Stimulated activated naive CD8-positive, alpha-beta T cell treated with anti-CD3 and anti-CD28 coated beads, Interleukin-15, Interleukin-2, amounts not matched to agents 100 ng/mL and 50 ng/mL, for 24 hours (primary cell): ENCODE data around the gene TSPYL6.

Source experiments
- H3K27ac Mint-ChIP-seq: one replicate; pipeline ENCODE4 v1.8.0; 2021; ENCODE audit warnings: mild to moderate bottlenecking, mixed read lengths
- H3K27me3 Mint-ChIP-seq: one replicate; pipeline ENCODE4 v1.8.0; 2021; ENCODE audit warnings: mixed read lengths
- H3K36me3 Mint-ChIP-seq: one replicate; pipeline ENCODE4 v1.8.0; 2021; ENCODE audit warnings: low read depth, mixed read lengths
- H3K4me1 Mint-ChIP-seq: one replicate; pipeline ENCODE4 v1.8.0; 2021; ENCODE audit warnings: low read depth, mixed read lengths
- H3K4me3 Mint-ChIP-seq: one replicate; pipeline ENCODE4 v1.8.0; 2021; ENCODE audit warnings: mild to moderate bottlenecking, mixed read lengths
- H3K9me3 Mint-ChIP-seq: one replicate; pipeline ENCODE4 v1.8.0; 2021; ENCODE audit warnings: mixed read lengths

Gene TSPYL6

GRCh38 chr2:54233832-54234649 is 22.0 kb downstream of the TSPYL6 start:
- peaks cover 23% of the 10 kb centered on the region for H3K9me3 Mint-ChIP-seq

DNA sequence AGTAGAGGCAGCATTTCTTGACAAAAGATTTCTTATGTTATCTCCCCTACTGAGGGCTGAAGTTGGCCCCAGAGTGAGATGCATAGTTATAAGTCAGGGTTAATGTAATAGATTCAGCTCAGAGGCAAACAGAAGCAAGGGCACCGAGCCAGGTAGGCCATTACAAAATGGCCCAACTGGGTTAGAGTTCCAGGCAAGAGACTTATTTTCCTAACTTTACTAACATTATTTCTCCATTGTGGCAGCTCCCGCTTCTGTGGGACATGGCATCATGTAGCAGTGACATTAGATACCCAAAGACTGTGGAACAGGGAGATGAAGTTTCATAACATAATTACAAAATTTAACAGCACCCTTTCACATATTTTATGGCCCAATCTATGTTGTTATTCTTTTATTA is 27.1 kb downstream of the TSPYL6 start:
- Mint-ChIP-seq H3K4me3 (no peak overlapping the region), H3K36me3 (peaks cover 7% of the 10 kb centered on the region), H3K4me1 (no peaks in the 10 kb centered on the region), H3K27me3 (no peaks in the 10 kb centered on the region), H3K9me3 (peaks cover 8% of the 10 kb centered on the region), H3K27ac (no peak overlapping the region)

More at GRCh38 chr2:54233832-54234649, 22.0 kb downstream of the TSPYL6 start:
- Mint-ChIP-seq H3K4me1 (no peaks in the 10 kb centered on the region), H3K4me3 (no peak overlapping the region), H3K27me3 (no peaks in the 10 kb centered on the region), H3K27ac (no peak overlapping the region), H3K36me3 (peaks cover 15% of the 10 kb centered on the region)

GRCh38 chr2:54227798-54228197 is 28.2 kb downstream of the TSPYL6 start:
- H3K27me3 Mint-ChIP-seq: no peaks in the 10 kb centered on the region
- H3K9me3 Mint-ChIP-seq: peaks cover 7% of the 10 kb centered on the region
- no peak overlapping the region for H3K4me3 Mint-ChIP-seq
- peaks cover 7% of the 10 kb centered on the region for H3K36me3 Mint-ChIP-seq
- H3K27ac Mint-ChIP-seq: no peak overlapping the region
- no peaks in the 10 kb centered on the region for H3K4me1 Mint-ChIP-seq

DNA sequence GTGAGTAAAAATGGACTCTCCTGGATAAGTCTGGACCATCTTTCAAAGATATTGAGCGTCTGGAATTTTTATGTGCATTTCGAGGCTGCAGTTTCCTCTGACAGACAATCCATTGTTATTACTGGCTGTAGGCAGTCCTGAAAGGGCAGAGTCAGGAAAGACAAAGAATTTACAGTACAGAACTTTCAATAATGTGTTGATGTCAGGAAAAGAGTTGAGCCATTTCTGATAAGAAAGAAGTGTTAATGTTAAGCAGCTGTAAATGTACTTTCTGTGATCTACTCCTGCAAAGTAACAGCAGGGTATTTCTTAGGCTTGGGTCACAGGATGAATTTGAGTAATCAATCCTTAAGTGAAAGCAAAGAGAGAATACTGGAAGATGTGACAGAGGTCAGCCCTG is 29.8 kb downstream of the TSPYL6 start:
- Mint-ChIP-seq H3K4me1 (no peaks in the 10 kb centered on the region), H3K36me3 (no peaks in the 10 kb centered on the region), H3K27ac (no peak overlapping the region), H3K9me3 (no peaks in the 10 kb centered on the region), H3K27me3 (no peaks in the 10 kb centered on the region), H3K4me3 (no peak overlapping the region)

DNA sequence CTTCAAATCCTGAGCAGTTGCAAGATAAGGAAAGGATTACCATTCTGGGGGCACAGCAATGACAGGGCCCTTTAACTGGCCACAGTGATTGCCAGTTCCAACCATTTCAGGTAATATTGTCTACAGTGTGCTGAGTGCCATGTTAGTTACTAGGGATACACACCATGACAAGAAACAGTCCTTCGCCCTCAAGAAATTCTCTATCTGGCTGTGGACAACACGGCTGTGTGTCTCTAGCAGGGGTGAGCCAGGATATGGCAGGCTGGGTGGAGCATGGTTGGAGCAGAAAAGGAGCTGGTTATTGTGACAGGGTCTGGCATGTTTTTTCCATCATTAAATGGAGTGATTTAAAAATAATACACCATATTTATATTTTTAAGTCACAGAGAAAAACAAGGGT is 31.0 kb downstream of the TSPYL6 start:
- no peak overlapping the region for H3K4me3 Mint-ChIP-seq
- H3K27ac Mint-ChIP-seq: no peak overlapping the region
- H3K27me3 Mint-ChIP-seq: no peaks in the 10 kb centered on the region
- H3K4me1 Mint-ChIP-seq: no peaks in the 10 kb centered on the region
- H3K9me3 Mint-ChIP-seq: no peaks in the 10 kb centered on the region
- no peaks in the 10 kb centered on the region for H3K36me3 Mint-ChIP-seq

DNA sequence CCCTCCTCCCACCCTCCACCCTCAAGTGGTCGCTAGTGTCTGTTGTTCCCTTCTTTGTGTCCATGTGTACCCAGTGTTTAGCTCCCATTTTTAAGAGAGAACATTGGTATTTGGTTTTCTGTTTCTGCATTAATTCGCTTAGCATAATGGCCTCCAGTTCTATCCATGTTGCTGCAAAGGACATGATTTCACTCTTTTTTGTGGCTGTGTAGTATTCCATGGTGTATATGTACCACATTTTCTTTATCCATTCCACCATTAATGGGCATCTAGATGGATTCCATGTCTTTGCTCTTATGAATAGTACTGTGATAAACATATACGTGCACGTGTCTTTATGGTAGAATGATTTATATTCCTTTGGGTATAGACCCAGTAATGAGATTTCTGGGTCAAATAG is 42.9 kb downstream of the TSPYL6 start:
- Mint-ChIP-seq H3K4me3 (no peak overlapping the region), H3K9me3 (peaks cover 22% of the 10 kb centered on the region), H3K36me3 (peaks cover 19% of the 10 kb centered on the region), H3K4me1 (no peaks in the 10 kb centered on the region), H3K27me3 (no peaks in the 10 kb centered on the region), H3K27ac (no peak overlapping the region)

- peaks cover 19% of the 10 kb centered on the region for H3K36me3 Mint-ChIP-seq
- no peaks in the 10 kb centered on the region for H3K4me1 Mint-ChIP-seq
- no peak overlapping the region for H3K27ac Mint-ChIP-seq
- H3K9me3 Mint-ChIP-seq: peaks cover 22% of the 10 kb centered on the region
- no peaks in the 10 kb centered on the region for H3K27me3 Mint-ChIP-seq
- H3K4me3 Mint-ChIP-seq: no peak overlapping the region
Observed at GRCh38 chr2:54212456-54212855, 43.6 kb downstream of the TSPYL6 start.

- Mint-ChIP-seq H3K4me3 (no peak overlapping the region), H3K9me3 (peaks cover 10% of the 10 kb centered on the region), H3K27me3 (no peaks in the 10 kb centered on the region), H3K27ac (no peak overlapping the region), H3K36me3 (peaks cover 13% of the 10 kb centered on the region), H3K4me1 (no peaks in the 10 kb centered on the region)
Observed at GRCh38 chr2:54209379-54209778, 46.6 kb downstream of the TSPYL6 start.

DNA sequence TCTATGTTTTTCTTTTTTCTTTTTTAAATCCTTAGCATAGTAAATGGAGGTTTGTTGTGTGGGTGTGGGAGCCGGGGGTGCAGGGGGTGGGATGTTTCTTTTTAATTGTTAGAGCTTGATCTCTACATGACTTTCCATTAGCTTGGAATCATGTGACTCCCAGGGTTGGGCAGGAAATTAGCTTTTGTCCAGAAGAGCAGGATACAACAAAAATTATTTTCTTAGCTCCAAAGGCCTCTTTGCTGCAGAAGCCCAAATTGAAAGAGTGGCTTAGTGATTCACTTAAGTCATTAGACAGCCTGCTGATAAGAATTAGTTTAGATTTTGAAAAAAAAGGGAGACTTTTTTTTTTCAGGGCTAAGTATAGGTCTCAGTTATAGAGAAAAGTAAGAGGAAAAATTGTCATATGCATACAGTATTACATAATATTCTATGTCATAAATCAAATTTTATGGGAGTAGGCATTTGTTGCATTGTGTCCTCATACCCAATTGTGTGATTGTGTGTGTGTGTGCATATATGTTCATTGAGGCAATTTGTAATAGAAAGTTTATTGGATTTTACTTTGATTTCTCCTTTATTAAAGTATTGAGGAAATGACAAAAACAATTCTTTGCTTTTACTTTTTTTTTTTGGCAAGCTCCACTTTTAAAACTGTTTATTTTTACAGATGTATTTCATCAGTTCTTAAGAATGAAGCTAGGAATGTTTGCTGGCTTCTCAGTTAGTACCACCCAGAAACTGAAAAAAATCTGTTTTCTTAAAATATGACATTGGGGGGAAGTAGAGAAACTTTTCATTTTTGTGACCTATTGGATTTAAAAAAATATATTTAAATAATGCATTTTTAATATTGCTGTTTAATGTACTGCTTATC is 47.4 kb downstream of the TSPYL6 start:
- peaks cover 7% of the 10 kb centered on the region for H3K36me3 Mint-ChIP-seq
- H3K4me1 Mint-ChIP-seq: no peaks in the 10 kb centered on the region
- H3K9me3 Mint-ChIP-seq: peaks cover 5% of the 10 kb centered on the region
- no peak overlapping the region for H3K27ac Mint-ChIP-seq
- no peak overlapping the region for H3K4me3 Mint-ChIP-seq
- no peaks in the 10 kb centered on the region for H3K27me3 Mint-ChIP-seq

DNA sequence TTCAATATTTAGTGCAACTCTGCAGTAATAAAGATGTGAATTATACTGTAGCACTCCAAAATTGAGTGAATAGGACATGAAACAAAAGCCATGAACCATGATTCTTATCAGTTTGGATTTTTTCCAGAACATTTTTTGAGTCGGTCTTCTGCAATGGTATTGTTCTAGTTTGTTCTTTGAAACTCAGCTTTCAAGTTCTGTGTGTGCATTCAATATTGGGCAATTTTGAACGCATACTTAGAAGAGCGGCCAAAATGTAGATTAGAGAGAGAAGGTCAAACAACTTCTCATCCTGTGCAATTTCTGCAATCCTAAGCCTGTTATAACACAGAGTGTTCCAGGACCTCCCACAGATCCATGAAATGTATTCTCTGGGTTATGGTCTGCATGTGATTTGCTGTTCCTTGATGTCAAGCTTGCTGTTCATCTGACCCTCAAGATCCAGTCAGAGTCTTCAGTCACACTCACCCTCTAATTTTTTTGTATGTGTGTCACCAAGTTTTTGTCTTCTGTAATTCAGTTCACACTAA is 48.3 kb downstream of the TSPYL6 start:
- H3K4me3 Mint-ChIP-seq: no peak overlapping the region
- no peak overlapping the region for H3K27ac Mint-ChIP-seq
- no peaks in the 10 kb centered on the region for H3K4me1 Mint-ChIP-seq
- H3K27me3 Mint-ChIP-seq: no peaks in the 10 kb centered on the region
- H3K9me3 Mint-ChIP-seq: no peaks in the 10 kb centered on the region
- no peaks in the 10 kb centered on the region for H3K36me3 Mint-ChIP-seq

DNA sequence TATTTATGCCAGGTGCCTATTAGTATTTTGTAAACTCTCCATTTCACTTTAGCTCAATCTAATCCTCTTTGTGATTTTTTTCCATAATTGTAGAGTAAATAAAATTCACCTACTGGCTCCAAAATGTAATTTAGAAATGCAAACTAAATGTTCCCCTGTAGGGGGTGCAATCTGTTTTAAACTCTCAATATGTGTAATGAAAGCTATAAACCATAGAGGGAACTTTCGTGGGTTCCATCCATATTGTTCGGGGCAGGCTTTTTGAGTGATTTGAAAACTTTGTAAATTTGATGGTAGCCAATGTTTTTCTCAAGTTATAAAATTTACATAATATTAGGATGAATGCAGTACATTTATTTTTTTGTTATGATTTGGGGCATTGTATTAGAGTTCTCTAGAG is 49.4 kb downstream of the TSPYL6 start:
- Mint-ChIP-seq H3K27ac (no peak overlapping the region), H3K27me3 (no peaks in the 10 kb centered on the region), H3K4me1 (no peaks in the 10 kb centered on the region), H3K36me3 (no peaks in the 10 kb centered on the region), H3K9me3 (no peaks in the 10 kb centered on the region), H3K4me3 (no peak overlapping the region)

DNA sequence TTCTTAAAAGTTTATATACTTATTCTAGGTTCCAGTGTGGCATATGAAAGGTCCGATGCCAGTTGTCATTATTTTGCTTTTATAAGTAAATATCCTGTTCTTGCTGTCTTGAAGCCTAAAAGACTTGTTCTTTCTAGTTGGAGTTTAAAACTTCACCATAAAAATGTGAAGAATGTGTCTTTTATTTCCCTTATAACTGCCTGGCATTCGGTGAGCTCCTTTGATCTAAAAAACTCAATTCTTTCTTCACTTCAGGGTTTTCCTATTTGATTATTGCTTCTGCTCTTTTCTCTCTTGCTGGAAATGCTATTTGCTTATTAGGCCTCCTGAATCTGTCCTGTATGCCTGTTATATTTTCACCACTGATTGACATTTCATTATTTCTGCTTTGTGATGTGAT is 51.6 kb downstream of the TSPYL6 start:
- Mint-ChIP-seq H3K27me3 (no peaks in the 10 kb centered on the region), H3K27ac (no peak overlapping the region), H3K9me3 (no peaks in the 10 kb centered on the region), H3K4me1 (no peaks in the 10 kb centered on the region), H3K36me3 (no peaks in the 10 kb centered on the region), H3K4me3 (no peak overlapping the region)
